Measurements from ENCODE around the gene TSPYL4.
"Not testable (repeated sequence)": the region's sequence is repeated elsewhere in the genome, so short reads cannot be mapped to it uniquely, and the experiment has no call there.

Gene TSPYL4

DNA sequence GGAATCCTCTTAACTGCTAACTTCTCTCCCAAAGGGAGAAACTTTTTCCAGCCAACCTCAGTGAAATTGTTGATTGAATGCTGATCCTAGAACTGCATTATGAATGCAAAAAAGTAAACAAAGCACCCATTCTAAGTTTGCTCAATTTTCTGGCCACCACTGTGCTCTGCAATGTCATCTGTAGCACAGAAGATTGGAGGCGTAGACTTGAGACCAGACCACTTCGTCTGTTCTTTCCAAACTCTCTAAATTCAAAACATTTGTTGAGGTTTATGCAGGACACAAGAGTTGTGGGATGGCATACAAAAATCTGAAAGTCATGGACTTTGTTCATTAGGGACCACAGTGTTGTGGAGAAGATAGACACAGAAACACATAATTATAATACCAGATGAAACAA lies 36.9 kb upstream of the TSPYL4 start:
- TF ChIP-seq, protein P1, sequence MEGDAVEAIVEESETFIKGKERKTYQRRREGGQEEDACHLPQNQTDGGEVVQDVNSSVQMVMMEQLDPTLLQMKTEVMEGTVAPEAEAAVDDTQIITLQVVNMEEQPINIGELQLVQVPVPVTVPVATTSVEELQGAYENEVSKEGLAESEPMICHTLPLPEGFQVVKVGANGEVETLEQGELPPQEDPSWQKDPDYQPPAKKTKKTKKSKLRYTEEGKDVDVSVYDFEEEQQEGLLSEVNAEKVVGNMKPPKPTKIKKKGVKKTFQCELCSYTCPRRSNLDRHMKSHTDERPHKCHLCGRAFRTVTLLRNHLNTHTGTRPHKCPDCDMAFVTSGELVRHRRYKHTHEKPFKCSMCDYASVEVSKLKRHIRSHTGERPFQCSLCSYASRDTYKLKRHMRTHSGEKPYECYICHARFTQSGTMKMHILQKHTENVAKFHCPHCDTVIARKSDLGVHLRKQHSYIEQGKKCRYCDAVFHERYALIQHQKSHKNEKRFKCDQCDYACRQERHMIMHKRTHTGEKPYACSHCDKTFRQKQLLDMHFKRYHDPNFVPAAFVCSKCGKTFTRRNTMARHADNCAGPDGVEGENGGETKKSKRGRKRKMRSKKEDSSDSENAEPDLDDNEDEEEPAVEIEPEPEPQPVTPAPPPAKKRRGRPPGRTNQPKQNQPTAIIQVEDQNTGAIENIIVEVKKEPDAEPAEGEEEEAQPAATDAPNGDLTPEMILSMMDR (IDR thresholded peaks at IDR 0.05; ENCODE audit: low read depth, low read length), result no peak
- no peak for DNase-seq (ENCODE audit: extremely low read depth, low read depth)

DNA sequence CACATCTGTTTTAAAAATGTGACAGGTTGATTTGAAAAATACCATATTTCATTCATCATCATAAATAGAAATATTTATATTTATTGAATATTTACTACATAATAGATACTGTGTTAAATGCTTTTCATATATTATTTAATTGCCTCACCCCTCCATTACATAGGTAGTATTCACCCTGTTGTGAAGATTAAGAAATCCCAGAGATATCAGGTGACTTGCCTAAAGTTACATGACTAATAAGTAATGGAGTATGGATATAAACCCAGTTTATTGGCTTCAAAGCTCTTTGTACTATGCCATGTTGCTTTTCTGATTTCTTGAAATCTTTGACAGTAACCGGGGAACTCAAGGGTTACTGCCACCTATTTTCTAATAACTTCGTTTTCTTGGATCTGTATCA lies 36.0 kb upstream of the TSPYL4 start:
- no peak for DNase-seq (ENCODE audit: extremely low read depth, low read depth)
- TF ChIP-seq, protein P1 (IDR thresholded peaks at IDR 0.05; ENCODE audit: low read depth, low read length), result no peak

DNA sequence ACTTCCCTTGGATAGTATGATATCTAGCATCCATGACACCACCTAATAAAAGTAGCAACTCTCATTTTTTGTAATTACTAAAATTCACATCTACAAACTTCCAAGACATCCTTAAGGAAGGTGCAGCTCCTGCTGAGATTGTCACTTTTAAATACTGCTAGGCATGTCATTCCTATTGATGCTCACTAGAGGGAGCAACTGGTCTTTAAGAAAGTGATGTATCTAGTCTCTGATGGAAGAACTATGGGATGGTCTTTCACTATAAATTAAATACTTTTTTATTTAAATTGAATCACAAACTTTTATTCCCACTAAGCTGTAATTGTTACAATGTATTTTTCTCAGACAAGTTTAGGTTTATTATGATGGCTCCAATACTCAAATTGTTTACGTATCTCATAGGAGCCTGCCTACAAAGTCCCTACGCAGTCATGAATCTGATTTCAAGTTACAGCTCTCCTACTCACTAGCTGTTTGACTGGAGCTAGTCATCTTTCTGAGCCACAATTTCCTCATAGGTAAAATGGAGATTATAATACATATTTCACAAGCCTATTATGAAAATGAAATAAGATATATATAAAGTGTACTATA lies 33.9 kb upstream of the TSPYL4 start:
- no peak for DNase-seq (ENCODE audit: extremely low read depth, low read depth)
- TF ChIP-seq, protein P1 (IDR thresholded peaks at IDR 0.05; ENCODE audit: low read depth, low read length), result peak; percentile 80

DNA sequence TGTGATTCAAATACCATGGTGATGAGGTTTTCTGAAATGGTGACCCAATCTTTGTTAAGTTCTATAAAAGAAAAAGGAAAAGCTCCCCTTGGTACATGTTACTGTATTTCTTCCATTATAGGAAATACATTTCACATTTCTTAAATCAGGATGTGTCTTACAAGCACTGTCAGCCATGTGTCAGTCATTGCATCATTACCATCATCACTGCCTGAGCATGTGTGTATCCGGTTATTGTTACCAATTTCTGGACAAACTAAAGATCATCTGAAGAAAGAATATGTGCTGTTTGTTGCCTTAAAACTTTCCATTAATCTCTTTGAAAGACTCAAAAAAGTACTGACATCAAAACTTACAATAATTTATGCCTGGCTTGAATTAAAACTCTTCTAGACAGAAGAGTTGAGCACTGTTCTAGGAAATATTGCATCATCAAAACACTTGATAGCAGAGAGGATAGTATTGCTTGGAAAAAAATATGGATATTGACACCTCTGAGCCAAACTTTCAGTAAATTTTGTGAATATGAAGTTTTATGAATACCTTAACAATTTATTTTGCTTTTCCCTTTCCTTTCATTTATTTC lies 33.0 kb upstream of the TSPYL4 start:
- TF ChIP-seq, protein P1 (IDR thresholded peaks at IDR 0.05; ENCODE audit: low read depth, low read length), result no peak
- DNase-seq (ENCODE audit: extremely low read depth, low read depth), result no peak

DNA sequence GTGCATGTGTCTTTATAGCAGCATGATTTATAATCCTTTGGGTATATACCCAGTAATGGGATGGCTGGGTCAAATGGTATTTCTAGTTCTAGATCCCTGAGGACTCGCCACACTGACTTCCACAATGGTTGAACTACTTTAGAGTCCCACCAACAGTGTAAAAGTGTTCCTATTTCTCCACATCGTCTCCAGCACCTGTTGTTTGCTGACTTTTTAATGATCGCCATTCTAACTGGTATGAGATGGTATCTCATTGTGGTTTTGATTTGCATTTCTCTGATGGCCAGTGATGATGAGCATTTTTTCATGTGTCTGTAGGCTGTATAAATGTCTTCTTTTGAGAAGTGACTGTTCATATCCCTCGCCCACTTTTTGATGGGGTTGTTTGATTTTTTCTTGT lies 31.1 kb upstream of the TSPYL4 start:
- DNase-seq (ENCODE audit: extremely low read depth, low read depth), result not testable (repeated sequence)

- TF ChIP-seq, protein P1 (IDR thresholded peaks at IDR 0.05; ENCODE audit: low read depth, low read length), result no peak
- no peak for DNase-seq (ENCODE audit: extremely low read depth, low read depth)
Observed at GRCh38 chr6:116283191-116283590, 29.3 kb upstream of the TSPYL4 start.

GRCh38 chr6:116282698-116283097 lies 28.8 kb upstream of the TSPYL4 start:
- TF ChIP-seq, protein P1 (IDR thresholded peaks at IDR 0.05; ENCODE audit: low read depth, low read length), result no peak
- DNase-seq (ENCODE audit: extremely low read depth, low read depth), result no peak

- TF ChIP-seq, protein P1 (IDR thresholded peaks at IDR 0.05; ENCODE audit: low read depth, low read length), result no peak
- no peak for DNase-seq (ENCODE audit: extremely low read depth, low read depth)
Observed at GRCh38 chr6:116280933-116281316, 27.1 kb upstream of the TSPYL4 start.

Measured in AG09319 (cell line).